ENCODE measurements around the gene DEAF1.
A peak's percentile ranks its signal among the peaks of the same experiment; 100 is the strongest.

Gene DEAF1

DNA sequence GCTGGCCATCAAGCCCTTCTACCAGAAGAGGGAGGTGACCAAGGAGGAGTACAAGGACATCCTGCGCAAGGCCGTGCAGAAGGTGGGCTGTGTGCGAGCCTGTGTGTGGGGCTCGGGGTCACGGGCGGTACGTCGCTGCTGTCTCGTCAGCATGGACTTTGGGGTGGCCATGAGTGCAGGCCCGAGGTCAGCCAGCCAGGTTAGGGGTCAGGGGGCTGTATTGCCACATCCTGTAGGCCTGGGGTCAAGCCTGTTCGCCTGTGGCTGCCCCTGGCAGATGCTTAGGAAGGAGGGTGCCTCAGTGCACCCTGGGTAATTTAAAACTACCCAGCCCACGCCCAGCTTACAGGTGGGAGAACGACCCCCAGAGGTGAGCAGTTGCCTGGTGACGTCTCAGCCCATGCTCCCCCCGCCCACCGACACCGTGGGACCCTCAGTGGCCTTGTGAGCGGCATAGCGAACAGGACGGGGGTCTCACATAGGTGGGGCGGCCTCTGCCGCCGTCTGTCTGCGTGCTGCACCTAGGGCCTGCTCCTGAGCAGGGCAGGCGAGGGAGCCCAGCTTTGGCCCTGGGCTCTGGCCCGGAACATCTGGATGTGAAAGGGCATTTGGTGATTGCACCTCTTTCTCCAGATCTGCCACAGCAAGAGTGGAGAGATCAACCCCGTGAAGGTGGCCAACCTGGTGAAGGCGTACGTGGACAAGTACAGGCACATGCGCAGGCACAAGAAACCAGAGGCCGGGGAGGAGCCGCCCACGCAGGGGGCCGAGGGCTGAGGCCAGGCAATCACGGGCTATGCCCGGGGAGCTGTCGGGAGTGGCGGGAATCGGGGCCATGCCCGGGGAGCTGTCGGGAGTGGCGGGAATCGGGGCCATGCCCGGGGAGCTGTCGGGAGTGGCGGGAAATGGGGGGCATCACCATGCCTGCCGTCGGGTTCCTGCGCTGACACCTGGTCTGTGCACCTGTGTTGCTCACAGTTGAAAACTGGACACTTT lies 83.7 kb downstream of the DEAF1 start:
- DNase-seq, result no peak

DNA sequence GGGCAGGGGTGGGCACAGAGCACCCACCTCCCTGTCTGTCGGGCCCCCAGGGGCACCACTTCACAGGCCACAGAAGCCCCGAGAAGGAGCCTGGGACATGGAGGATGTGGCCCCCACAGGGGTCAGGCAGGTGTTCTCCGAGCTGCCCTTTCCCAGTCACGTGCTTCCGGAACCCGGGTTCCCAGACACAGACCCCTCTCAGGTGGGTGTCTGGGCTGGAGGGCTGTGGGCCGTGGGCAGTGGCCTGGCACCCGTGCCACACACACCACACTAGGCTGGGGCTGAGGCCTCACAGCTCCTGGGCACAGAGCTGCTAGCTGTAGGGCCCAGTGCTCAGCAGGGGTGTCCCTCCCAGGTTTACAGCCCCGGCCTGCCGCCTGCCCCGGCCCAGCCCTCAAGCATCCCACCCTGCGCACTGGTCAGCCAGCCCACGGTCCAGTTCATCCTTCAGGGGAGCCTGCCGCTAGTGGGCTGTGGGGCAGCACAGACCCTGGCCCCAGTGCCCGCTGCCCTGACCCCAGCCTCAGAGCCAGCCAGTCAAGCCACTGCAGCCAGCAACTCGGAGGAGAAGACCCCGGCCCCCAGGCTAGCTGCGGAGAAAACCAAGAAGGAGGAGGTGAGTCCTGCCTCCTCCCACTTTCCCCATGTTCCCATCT lies 84.7 kb downstream of the DEAF1 start:
- DNase-seq, result no peak

- no peak for DNase-seq
These were observed 85.6 kb downstream of the DEAF1 start for GRCh38 chr11:609341-609811.

DNA sequence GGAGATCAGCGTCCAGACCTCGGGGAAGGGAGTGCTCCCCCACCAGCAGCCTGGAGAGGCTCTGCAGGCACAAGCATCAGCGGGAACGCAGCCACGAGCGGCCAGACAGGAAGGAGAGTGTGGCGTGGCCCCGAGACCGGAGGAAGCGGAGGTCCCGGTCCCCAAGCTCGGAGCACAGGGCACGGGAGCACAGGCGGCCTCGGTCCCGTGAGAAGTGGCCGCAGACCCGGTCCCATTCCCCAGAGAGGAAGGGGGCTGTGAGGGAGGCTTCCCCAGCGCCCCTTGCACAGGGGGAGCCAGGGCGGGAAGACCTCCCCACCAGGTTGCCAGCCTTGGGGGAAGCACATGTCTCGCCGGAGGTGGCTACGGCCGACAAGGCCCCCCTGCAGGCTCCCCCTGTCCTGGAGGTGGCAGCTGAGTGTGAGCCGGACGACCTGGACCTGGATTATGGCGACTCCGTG lies 86.2 kb downstream of the DEAF1 start:
- DNase-seq, result no peak

DNA sequence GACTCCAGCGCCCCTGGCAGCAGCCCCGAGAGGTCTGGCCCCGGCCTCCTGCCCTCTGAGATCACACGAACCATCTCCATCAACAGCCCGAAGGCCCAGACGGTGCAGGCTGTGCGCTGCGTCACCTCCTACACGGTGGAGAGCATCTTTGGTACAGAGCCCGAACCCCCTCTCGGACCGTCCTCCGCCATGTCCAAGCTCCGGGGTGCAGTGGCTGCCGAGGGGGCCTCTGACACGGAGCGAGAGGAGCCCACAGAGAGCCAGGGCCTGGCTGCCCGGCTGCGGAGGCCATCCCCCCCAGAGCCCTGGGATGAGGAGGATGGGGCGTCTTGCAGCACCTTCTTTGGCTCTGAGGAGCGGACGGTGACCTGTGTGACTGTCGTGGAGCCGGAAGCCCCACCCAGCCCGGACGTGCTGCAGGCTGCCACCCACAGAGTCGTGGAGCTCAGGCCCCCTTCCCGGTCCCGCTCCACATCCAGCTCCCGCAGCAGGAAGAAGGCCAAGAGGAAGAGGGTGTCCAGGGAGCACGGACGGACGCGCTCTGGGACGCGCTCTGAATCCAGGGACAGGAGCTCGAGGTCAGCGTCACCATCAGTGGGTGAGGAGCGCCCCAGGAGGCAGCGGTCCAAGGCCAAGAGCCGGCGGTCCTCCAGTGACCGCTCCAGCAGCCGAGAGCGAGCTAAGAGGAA lies 86.9 kb downstream of the DEAF1 start:
- DNase-seq, result peak in 1 of 5 donors; percentile 12

GRCh38 chr11:607020-607780 lies 87.8 kb downstream of the DEAF1 start:
- no peak for DNase-seq

DNA sequence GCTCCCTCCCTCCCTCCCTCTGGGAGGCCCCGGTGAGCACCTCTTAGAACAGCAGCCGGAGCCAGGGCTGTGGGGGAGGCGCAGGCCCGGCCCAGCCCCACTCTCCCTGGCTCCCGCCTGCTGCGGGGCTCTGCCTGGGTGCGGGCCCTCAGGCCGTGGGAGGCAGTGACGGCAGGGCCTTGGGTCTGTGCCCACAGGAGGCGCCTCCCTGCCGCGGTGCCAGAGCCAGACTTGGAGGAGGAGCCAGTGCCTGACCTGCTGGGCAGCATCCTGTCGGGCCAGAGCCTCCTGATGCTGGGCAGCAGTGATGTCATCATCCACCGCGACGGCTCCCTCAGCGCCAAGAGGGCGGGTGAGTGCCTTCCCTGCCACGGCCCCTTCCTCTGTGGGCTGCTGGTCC lies 88.8 kb downstream of the DEAF1 start:
- no peak for DNase-seq

GRCh38 chr11:605286-606129 lies 89.5 kb downstream of the DEAF1 start:
- DNase-seq, result no peak

- no peak for DNase-seq
These were observed 91.9 kb downstream of the DEAF1 start for GRCh38 chr11:603154-603553.

DNA sequence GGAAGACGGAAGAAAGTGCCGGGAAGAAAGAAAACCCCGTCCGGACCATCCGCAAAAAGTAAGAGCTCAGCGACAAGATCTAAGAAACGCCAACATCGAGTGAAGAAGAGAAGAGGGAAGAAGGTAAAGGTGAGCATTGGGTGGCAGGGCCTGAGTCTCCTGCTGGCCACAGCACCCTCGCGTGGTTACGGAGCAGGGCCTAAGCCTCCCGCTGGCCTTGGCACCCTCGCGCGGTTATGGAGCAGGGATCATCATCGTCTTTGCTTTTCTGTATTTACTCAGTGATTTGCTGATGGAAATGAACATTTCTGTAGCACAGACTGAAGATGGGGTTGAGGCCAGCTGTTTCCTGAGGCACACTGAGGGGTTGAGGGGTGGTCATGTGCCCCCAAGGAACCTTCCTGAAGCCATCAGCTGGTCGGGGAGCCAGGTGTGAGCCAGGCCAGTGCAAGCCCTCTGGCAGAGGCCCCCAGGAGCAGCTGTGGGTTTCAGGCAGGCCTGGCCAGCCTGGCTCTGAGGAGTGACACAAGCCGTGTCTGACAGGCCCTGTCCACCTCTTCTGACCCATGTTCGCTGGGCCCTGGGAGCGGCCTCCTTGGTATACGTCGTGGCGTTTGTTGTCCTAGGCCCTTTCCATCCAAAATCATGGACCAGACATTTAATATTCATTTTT lies 93.3 kb downstream of the DEAF1 start:
- no peak for DNase-seq

- no peak for DNase-seq
These were observed 96.9 kb downstream of the DEAF1 start for GRCh38 chr11:598005-598680.

- DNase-seq, result no peak
These were observed 97.8 kb downstream of the DEAF1 start for GRCh38 chr11:597166-597725.

DNA sequence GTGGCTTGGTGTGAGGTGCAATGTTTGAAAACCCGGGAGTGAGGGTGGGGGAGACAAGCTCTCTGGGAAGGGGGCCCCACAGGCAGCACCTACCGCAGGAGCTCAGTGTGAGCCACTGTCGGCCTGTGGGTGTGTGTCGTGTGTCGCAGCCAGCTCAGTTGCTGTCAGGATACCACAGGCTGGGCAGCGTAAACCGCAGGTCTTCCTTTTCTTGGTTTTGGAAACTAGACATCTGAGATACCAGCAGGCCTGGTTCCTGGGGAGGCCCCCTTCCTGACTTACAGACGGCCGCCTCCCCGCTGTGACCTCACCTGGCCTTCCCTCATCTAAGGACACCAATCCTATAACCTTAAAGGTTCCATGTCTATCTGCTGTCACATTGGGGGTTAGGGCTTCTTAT lies 98.6 kb downstream of the DEAF1 start:
- DNase-seq, result no peak

GRCh38 chr11:595400-595799 lies 99.6 kb downstream of the DEAF1 start:
- DNase-seq, result no peak
